Stimulated activated effector memory CD8-positive, alpha-beta T cell treated with anti-CD3 and anti-CD28 coated beads, Interleukin-12 subunit alpha, Interleukin-12 subunit beta, amount 100 ng/mL, for 72 hours (primary cell): ENCODE results near the gene BBS7.

Experiments used
- ATAC-seq: fragments of 150-1000 bp; cut with Tn5 transposase; 2 replicates; pipeline ENCODE4 v1.10.0; 2021
- DNase-seq, 2 donors: peaks; one replicate each; pipeline ENCODE4 v3.0.0; 2021 to 2022; ENCODE audit warnings: low spot score in 2 of 2
- H3K27ac Mint-ChIP-seq: one replicate; pipeline ENCODE4 v1.8.0; 2022; ENCODE audit warnings: mild to moderate bottlenecking, mixed read lengths
- H3K36me3 Mint-ChIP-seq: one replicate; pipeline ENCODE4 v1.8.0; 2022; ENCODE audit warnings: mild to moderate bottlenecking, mixed read lengths
- H3K4me1 Mint-ChIP-seq: one replicate; pipeline ENCODE4 v1.8.0; 2022; ENCODE audit warnings: mixed read lengths
- H3K4me3 Mint-ChIP-seq: one replicate; pipeline ENCODE4 v1.8.0; 2022; ENCODE audit warnings: mild to moderate bottlenecking, mixed read lengths
- H3K9me3 Mint-ChIP-seq: one replicate; pipeline ENCODE4 v1.8.0; 2022; ENCODE audit warnings: mixed read lengths

Gene BBS7

DNA sequence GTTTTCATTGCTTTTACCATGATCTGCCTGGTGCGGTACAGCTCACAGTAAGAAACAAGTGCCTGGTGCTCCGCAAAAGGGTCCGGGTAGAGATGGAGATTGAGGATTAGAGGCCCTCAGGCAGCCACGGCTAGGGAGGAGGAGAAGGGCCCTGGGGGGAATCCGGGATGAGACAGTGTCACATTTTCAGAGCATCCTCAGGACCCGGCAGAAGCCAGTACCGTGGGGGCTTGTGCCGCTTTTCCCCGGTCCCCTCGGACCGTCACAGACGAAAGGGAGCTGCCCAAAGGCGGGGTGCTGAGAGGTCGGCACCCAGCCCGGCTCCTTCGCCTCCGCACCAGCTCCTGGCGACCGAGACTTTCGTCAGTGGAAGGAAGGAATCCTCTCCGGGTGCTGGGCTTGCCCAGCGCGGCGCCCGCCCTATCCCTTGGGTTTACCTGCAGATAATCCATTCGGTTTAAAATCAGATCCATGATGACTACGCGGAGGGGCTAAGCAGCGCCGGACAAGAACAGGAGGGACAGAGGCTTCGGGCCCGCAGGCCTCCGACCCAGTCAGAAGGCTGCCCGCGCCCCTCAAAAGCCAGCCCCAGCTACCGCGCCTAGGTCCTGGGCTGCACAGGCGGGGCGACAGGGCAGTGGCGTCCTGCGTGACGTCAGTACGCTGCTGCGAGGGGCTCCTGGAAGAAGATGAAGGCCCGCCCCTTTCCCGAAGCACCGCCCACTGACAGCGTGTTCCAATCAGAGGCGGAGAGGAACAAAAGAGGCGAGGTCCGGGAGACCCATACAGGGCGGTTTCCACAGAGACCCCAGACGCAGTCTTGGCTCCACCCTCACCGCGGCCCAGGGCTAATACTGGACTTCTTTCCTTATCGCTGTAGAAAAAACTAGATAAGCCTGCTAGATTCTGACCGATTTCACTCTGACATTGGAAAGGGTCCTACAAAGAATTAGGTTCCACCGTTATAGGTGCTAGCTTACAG is at the start of gene BBS7:
TSS of gene BBS7 (minus strand) at position 634 of the 982 bp plus-strand sequence. CDS start at position 473, 161 bp downstream.
- H3K36me3 Mint-ChIP-seq: peaks cover 21% of the 10 kb centered on the region
- H3K4me3 Mint-ChIP-seq: peak within 1 kb of the TSS; percentile 96
- ATAC-seq (peak; percentile 98), DNase-seq (peak; percentile 83 to 97)
- H3K27ac Mint-ChIP-seq: peak within 1 kb of the TSS; percentile 91
- H3K4me1 Mint-ChIP-seq: peaks cover 7% of the 10 kb centered on the region
- no peaks in the 10 kb centered on the region for H3K9me3 Mint-ChIP-seq

DNA sequence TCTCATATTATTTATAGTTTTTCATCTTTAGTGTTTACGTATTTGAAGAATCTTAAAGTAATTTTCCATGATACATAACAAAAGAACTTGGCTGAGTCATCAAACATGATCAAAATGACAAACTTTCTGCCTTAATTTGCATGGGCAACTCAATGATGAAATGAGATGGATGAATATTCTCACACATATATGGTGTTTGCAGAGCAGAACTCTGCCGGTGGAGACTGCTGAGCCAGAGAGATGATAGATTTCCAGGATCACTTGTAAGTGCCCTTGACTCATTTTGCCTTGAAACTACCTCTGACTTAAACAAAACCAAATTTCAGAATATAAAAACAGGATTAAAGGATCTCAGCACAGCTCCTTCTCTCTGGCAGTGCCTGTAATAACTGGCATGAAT is 43.4 kb upstream of the BBS7 start:
- H3K9me3 Mint-ChIP-seq: no peaks in the 10 kb centered on the region
- DNase-seq (no peak), ATAC-seq (no peak)
- peaks cover 5% of the 10 kb centered on the region for H3K4me1 Mint-ChIP-seq
- no peak overlapping the region for H3K27ac Mint-ChIP-seq
- no peak overlapping the region for H3K4me3 Mint-ChIP-seq
- no peaks in the 10 kb centered on the region for H3K36me3 Mint-ChIP-seq

- Mint-ChIP-seq H3K4me1 (no peaks in the 10 kb centered on the region), H3K9me3 (no peaks in the 10 kb centered on the region), H3K4me3 (no peak overlapping the region)
These were observed 38.1 kb upstream of the BBS7 start for GRCh38 chr4:121908346-121908745.

DNA sequence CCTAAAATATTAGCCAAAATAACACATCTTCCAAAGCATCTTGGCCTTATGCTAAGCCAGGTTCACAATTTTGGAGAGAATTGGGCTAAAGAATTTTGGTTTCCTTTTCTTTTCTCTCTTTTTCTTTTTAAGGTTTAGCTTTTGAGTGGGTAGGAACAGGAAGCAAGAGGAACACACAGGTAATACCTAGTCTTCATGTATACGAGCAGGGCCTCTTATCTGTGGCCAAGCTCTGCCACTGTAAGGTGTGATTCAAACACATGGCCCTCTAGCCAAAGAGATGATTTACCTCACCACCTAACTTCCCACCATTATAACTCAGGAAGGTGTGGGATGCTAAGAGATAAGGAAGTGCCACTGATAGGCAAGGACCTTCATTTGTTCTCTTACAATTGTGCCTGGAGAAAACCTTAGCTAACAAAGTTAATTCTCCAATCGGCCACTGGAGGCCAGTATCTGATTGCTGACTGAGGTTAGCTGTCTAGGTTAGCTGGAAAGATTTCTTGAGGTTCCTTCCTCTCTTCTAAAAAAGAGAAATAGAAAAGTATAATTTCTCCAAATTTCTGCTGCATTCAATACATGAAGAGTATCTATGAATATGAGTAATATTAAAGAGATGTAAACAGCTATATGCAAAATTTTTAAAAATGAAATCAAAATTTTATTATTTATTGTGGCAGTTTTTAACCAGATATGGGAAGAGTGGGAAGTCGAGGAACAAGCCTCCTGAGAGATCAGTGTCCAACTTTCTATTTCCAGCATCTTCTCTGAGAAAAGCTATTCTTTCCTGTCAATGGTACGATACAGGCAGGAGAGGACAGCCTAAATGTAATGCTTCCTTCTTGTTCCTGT is 30.1 kb upstream of the BBS7 start:
- no peaks in the 10 kb centered on the region for H3K4me1 Mint-ChIP-seq
- ATAC-seq: peak; percentile 79
- peak; percentile 15 to 63 for DNase-seq
- H3K27ac Mint-ChIP-seq: no peak overlapping the region
- no peaks in the 10 kb centered on the region for H3K9me3 Mint-ChIP-seq
- H3K4me3 Mint-ChIP-seq: no peak overlapping the region
- H3K36me3 Mint-ChIP-seq: no peaks in the 10 kb centered on the region

More at GRCh38 chr4:121908346-121908745, 38.1 kb upstream of the BBS7 start:
- ATAC-seq (no peak), DNase-seq (no peak)
- H3K36me3 Mint-ChIP-seq: no peaks in the 10 kb centered on the region
- H3K27ac Mint-ChIP-seq: no peak overlapping the region

- H3K4me1 Mint-ChIP-seq: no peaks in the 10 kb centered on the region
- H3K27ac Mint-ChIP-seq: no peak overlapping the region
- H3K9me3 Mint-ChIP-seq: no peaks in the 10 kb centered on the region
- no peak for DNase-seq
- no peak overlapping the region for H3K4me3 Mint-ChIP-seq
- ATAC-seq: peak; percentile 51
- H3K36me3 Mint-ChIP-seq: no peaks in the 10 kb centered on the region
These were observed 27.9 kb upstream of the BBS7 start for GRCh38 chr4:121898150-121898549.

- no peaks in the 10 kb centered on the region for H3K9me3 Mint-ChIP-seq
- DNase-seq (no peak), ATAC-seq (no peak)
- H3K4me3 Mint-ChIP-seq: no peak overlapping the region
- no peaks in the 10 kb centered on the region for H3K36me3 Mint-ChIP-seq
- H3K4me1 Mint-ChIP-seq: no peaks in the 10 kb centered on the region
- no peak overlapping the region for H3K27ac Mint-ChIP-seq
These were observed 17.9 kb upstream of the BBS7 start for GRCh38 chr4:121888134-121888533.

DNA sequence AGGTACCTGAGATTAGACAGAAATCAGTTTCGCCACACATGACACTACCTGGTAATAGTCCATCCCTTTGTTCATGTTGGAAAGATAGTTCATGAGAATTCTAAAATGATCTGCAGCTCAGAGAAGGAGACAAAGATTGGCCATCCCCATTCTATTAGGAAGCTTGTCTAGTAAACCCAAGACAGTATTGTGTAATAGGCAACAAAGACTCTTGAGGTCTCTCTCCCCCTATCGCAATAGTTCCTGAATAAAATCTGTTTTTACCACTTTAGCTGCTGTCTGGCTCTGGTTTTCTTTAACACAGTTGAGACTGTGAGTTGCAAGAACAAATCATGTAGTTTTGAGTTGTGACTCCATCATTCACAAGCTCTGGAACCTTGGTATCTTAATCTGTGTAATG is 14.8 kb upstream of the BBS7 start:
- no peak overlapping the region for H3K4me3 Mint-ChIP-seq
- no peaks in the 10 kb centered on the region for H3K9me3 Mint-ChIP-seq
- no peaks in the 10 kb centered on the region for H3K36me3 Mint-ChIP-seq
- H3K4me1 Mint-ChIP-seq: no peaks in the 10 kb centered on the region
- DNase-seq (no peak), ATAC-seq (no peak)
- no peak overlapping the region for H3K27ac Mint-ChIP-seq

DNA sequence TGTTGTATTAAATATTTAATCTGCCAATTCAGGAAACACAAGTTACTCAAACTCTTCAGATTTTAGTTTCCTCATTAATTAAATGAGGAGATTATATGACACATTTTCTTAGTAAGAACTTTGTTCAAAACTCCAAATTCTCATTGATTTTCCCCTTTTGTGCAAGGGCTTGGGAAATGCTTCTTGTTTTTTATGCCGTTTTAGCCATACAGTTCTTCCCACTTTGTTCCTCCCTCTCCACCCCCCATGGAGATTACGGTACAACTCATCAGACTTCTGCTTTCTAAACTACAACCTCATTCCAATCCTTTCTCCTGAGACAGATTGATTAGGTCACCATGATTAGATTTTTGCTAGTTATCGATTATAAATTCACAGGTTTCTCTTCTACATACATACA is 10.9 kb upstream of the BBS7 start:
- Mint-ChIP-seq H3K27ac (no peak overlapping the region), H3K4me3 (no peak overlapping the region), H3K9me3 (no peaks in the 10 kb centered on the region), H3K4me1 (no peaks in the 10 kb centered on the region), H3K36me3 (no peaks in the 10 kb centered on the region)
- ATAC-seq (no peak), DNase-seq (no peak)

GRCh38 chr4:121879135-121879534 is 8.9 kb upstream of the BBS7 start:
- H3K27ac Mint-ChIP-seq: no peak overlapping the region

DNA sequence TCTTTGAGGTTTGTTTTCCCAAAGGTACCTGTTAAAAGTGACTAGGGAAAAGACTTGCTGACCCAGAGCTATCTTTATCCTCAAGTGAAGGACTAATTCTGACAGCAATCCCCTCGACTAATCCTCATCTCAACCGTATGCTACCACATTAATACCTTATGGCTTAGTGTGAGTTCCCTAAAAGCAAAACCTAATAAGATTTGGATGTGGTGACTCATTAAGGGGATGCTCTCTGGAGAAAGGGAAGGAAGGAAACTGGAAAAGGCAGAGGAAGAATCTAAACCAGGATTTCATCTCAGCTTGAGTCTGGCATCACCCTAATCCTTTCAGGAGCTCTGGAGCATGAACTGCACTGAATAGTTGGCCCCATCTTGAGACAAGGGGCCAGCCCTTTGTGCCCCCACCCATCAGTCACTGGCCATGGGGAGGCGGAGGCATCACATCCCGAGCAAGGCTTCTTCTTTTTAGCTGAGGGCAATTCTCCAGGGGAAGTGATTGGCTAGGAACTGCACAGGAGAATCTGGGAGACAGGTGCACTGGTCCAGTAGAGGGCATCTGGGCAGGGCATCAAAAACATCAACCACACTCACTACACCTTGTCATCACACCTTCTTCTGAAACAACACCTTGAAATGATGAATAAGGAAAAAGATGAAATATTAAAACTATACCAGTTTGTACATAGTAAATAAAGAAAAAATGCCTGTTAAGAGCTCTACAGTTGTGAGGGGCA is 6.9 kb upstream of the BBS7 start:
- H3K36me3 Mint-ChIP-seq: no peaks in the 10 kb centered on the region
- DNase-seq (no peak), ATAC-seq (no peak)
- H3K4me1 Mint-ChIP-seq: no peaks in the 10 kb centered on the region
- no peak overlapping the region for H3K27ac Mint-ChIP-seq
- no peaks in the 10 kb centered on the region for H3K9me3 Mint-ChIP-seq
- H3K4me3 Mint-ChIP-seq: no peak overlapping the region

More at GRCh38 chr4:121879135-121879534, 8.9 kb upstream of the BBS7 start:
- no peak overlapping the region for H3K4me3 Mint-ChIP-seq
- no peaks in the 10 kb centered on the region for H3K4me1 Mint-ChIP-seq
- ATAC-seq (no peak), DNase-seq (no peak)
- no peaks in the 10 kb centered on the region for H3K9me3 Mint-ChIP-seq
- no peaks in the 10 kb centered on the region for H3K36me3 Mint-ChIP-seq

DNA sequence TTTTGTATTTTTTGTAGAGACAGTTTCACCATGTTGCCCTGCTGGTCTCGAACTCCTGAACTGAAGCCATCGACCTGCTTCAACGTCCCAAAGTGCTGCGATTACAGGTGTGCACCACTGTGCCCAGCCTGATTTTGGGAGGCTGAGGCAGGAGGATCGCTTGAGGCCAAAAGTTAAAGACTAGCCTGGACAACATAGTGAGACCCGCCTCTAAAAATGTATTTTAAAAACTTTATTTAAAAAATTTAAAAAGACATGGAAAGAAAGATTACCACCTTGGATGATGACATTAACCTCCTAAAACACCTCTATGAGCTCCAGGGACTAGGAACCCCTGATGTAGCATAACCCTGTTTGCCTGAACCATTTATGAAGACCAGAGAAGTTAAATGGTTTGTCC is 5.8 kb upstream of the BBS7 start:
- Mint-ChIP-seq H3K4me1 (no peaks in the 10 kb centered on the region), H3K36me3 (no peaks in the 10 kb centered on the region), H3K27ac (no peak overlapping the region), H3K9me3 (no peaks in the 10 kb centered on the region), H3K4me3 (no peak overlapping the region)
- DNase-seq: no peak
- ATAC-seq: no peak

DNA sequence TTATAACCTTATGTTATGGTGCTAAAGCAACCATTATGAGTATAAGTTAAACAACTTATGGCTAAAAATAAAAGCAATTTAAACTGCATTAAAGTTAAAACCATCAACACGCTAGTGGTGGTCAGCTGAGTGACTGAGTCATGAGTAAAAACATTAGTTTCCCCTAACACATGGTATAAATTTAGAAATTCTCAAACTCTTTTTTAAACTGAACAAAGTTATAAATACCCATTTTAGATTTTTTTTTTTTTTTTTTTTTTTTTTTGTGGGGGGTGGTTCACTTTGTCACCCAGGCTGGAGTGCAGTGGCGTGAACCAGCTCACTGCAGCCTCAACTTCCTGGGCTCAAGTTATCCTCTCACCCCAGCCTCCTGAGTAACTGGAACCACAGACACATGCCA is 5.4 kb upstream of the BBS7 start:
- Mint-ChIP-seq H3K4me1 (no peaks in the 10 kb centered on the region), H3K36me3 (no peaks in the 10 kb centered on the region), H3K27ac (no peak overlapping the region), H3K4me3 (no peak overlapping the region), H3K9me3 (no peaks in the 10 kb centered on the region)
- no peak for DNase-seq
- no peak for ATAC-seq

- no peaks in the 10 kb centered on the region for H3K36me3 Mint-ChIP-seq
- no peak overlapping the region for H3K27ac Mint-ChIP-seq
- no peak for ATAC-seq
- DNase-seq: no peak
- peaks cover 6% of the 10 kb centered on the region for H3K4me1 Mint-ChIP-seq
- no peak overlapping the region for H3K4me3 Mint-ChIP-seq
- no peaks in the 10 kb centered on the region for H3K9me3 Mint-ChIP-seq
These were observed 3.3 kb upstream of the BBS7 start for GRCh38 chr4:121873604-121874003.

DNA sequence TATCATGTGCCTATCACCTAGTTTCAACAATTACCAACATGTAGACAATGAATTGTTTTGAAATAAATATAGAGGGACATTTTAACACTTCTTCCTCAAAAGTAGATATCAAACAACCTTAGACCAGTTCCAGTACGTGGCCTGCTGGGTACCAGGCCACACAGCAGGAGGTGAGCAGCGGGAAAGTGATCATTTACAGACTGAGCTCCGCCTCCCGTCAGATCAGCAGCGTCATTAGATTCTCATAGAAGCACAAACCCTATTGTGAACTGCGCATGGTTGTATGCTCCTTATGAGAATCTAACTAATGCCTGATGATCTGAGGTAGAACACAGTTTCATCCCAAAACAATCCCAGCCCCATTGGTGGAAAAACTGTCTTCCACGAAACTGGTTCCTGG is 6.5 kb downstream of the BBS7 start:
- H3K4me3 Mint-ChIP-seq: no peak overlapping the region
- H3K9me3 Mint-ChIP-seq: no peaks in the 10 kb centered on the region
- peaks cover 2% of the 10 kb centered on the region for H3K4me1 Mint-ChIP-seq
- no peak overlapping the region for H3K27ac Mint-ChIP-seq
- DNase-seq (no peak), ATAC-seq (no peak)
- peaks cover 55% of the 10 kb centered on the region for H3K36me3 Mint-ChIP-seq

GRCh38 chr4:121861426-121861825 is 8.8 kb downstream of the BBS7 start:
- Mint-ChIP-seq H3K27ac (no peak overlapping the region), H3K4me1 (no peaks in the 10 kb centered on the region), H3K36me3 (peaks cover 48% of the 10 kb centered on the region), H3K9me3 (no peaks in the 10 kb centered on the region), H3K4me3 (no peak overlapping the region)
- DNase-seq: no peak
- ATAC-seq: no peak
